ENCODE measurements around the gene KXD1. TPM values are rescaled to one million over a fixed set of nuclear protein-coding genes. Genes with fewer than 3 reads are reported as not detected.
"Not testable (repeated sequence)": the region's sequence is repeated elsewhere in the genome, so short reads cannot be mapped to it uniquely, and the experiment has no call there.

KXD1 gene
- total RNA-seq, 1 experiment from 2014 or later = 88.0 TPM

GRCh38 chr19:18522862-18523440 is 34.7 kb upstream of the KXD1 start:
- H3K9me3 ChIP-seq (replicated peaks); DNase-seq (ENCODE audit: low read depth in 1 of 2, low spot score in 2 of 2); H3K27me3 ChIP-seq (replicated peaks); H3K27ac ChIP-seq; H3K36me3 ChIP-seq: not testable (repeated sequence)
- peak overlapping the region; percentile 14 for H3K4me3 ChIP-seq
- H3K4me1 ChIP-seq (replicated peaks) = peaks cover 10% of the 10 kb centered on the region

- DNase-seq (ENCODE audit: low read depth in 1 of 2, low spot score in 2 of 2) = no peak
- H3K27me3 ChIP-seq (replicated peaks) = no peaks in the 10 kb centered on the region
Observed at GRCh38 chr19:18523841-18524240, 33.8 kb upstream of the KXD1 start.

GRCh38 chr19:18526316-18526715 is 31.4 kb upstream of the KXD1 start:
- H3K27ac ChIP-seq = no peak overlapping the region
- no peaks in the 10 kb centered on the region for H3K9me3 ChIP-seq (replicated peaks)
- peaks cover 5% of the 10 kb centered on the region for H3K36me3 ChIP-seq
- no peaks in the 10 kb centered on the region for H3K27me3 ChIP-seq (replicated peaks)
- H3K4me3 ChIP-seq = no peak overlapping the region
- no peaks in the 10 kb centered on the region for H3K4me1 ChIP-seq (replicated peaks)
- no peak for DNase-seq (ENCODE audit: low read depth in 1 of 2, low spot score in 2 of 2)

More at GRCh38 chr19:18523841-18524240, 33.8 kb upstream of the KXD1 start:
- H3K36me3 ChIP-seq = peaks cover 8% of the 10 kb centered on the region
- H3K4me1 ChIP-seq (replicated peaks) = peaks cover 10% of the 10 kb centered on the region
- H3K27ac ChIP-seq = no peak overlapping the region
- H3K4me3 ChIP-seq = no peak overlapping the region
- no peaks in the 10 kb centered on the region for H3K9me3 ChIP-seq (replicated peaks)

- DNase-seq (ENCODE audit: low read depth in 1 of 2, low spot score in 2 of 2) = no peak
- Histone ChIP-seq H3K27me3 (replicated peaks) (no peaks in the 10 kb centered on the region), H3K27ac (no peak overlapping the region), H3K4me1 (replicated peaks) (no peaks in the 10 kb centered on the region), H3K4me3 (no peak overlapping the region), H3K9me3 (replicated peaks) (no peaks in the 10 kb centered on the region), H3K36me3 (peaks cover 12% of the 10 kb centered on the region)
Observed at GRCh38 chr19:18529782-18530181, 27.9 kb upstream of the KXD1 start.

GRCh38 chr19:18531485-18531884 is 26.2 kb upstream of the KXD1 start:
- no peak for DNase-seq (ENCODE audit: low read depth in 1 of 2, low spot score in 2 of 2)
- Histone ChIP-seq H3K4me1 (replicated peaks) (no peaks in the 10 kb centered on the region), H3K9me3 (replicated peaks) (no peaks in the 10 kb centered on the region), H3K27me3 (replicated peaks) (no peaks in the 10 kb centered on the region), H3K27ac (no peak overlapping the region), H3K36me3 (peaks cover 18% of the 10 kb centered on the region), H3K4me3 (no peak overlapping the region)

- no peaks in the 10 kb centered on the region for H3K9me3 ChIP-seq (replicated peaks)
- H3K4me1 ChIP-seq (replicated peaks) = no peaks in the 10 kb centered on the region
- H3K4me3 ChIP-seq = no peak overlapping the region
- DNase-seq (ENCODE audit: low read depth in 1 of 2, low spot score in 2 of 2) = no peak
- peaks cover 26% of the 10 kb centered on the region for H3K36me3 ChIP-seq
- no peaks in the 10 kb centered on the region for H3K27me3 ChIP-seq (replicated peaks)
- no peak overlapping the region for H3K27ac ChIP-seq
Observed at GRCh38 chr19:18532168-18532890, 25.3 kb upstream of the KXD1 start.

- no peak overlapping the region for H3K4me3 ChIP-seq
- no peak for DNase-seq (ENCODE audit: low read depth in 1 of 2, low spot score in 2 of 2)
- no peak overlapping the region for H3K27ac ChIP-seq
- H3K9me3 ChIP-seq (replicated peaks) = no peaks in the 10 kb centered on the region
- no peaks in the 10 kb centered on the region for H3K4me1 ChIP-seq (replicated peaks)
- H3K36me3 ChIP-seq = peaks cover 34% of the 10 kb centered on the region
- H3K27me3 ChIP-seq (replicated peaks) = no peaks in the 10 kb centered on the region
Observed at GRCh38 chr19:18533058-18533457, 24.6 kb upstream of the KXD1 start.

- H3K4me1 ChIP-seq (replicated peaks) = no peaks in the 10 kb centered on the region
- DNase-seq (ENCODE audit: low read depth in 1 of 2, low spot score in 2 of 2) = no peak
- H3K9me3 ChIP-seq (replicated peaks) = no peaks in the 10 kb centered on the region
- H3K4me3 ChIP-seq = no peak overlapping the region
- peaks cover 64% of the 10 kb centered on the region for H3K36me3 ChIP-seq
- H3K27me3 ChIP-seq (replicated peaks) = no peaks in the 10 kb centered on the region
- H3K27ac ChIP-seq = no peak overlapping the region
Observed at GRCh38 chr19:18536475-18536874, 21.2 kb upstream of the KXD1 start.

GRCh38 chr19:18537431-18537830 is 20.2 kb upstream of the KXD1 start:
- Histone ChIP-seq H3K4me3 (no peak overlapping the region), H3K27ac (no peak overlapping the region), H3K4me1 (replicated peaks) (peaks cover 4% of the 10 kb centered on the region), H3K9me3 (replicated peaks) (no peaks in the 10 kb centered on the region), H3K36me3 (peaks cover 60% of the 10 kb centered on the region), H3K27me3 (replicated peaks) (no peaks in the 10 kb centered on the region)
- no peak for DNase-seq (ENCODE audit: low read depth in 1 of 2, low spot score in 2 of 2)

- H3K4me3 ChIP-seq = no peak overlapping the region
- peaks cover 55% of the 10 kb centered on the region for H3K36me3 ChIP-seq
Observed at GRCh38 chr19:18538115-18538514, 19.6 kb upstream of the KXD1 start.

GRCh38 chr19:18539372-18539771 is 18.3 kb upstream of the KXD1 start:
- no peaks in the 10 kb centered on the region for H3K27me3 ChIP-seq (replicated peaks)
- no peak overlapping the region for H3K27ac ChIP-seq
- H3K36me3 ChIP-seq = peaks cover 53% of the 10 kb centered on the region
- no peaks in the 10 kb centered on the region for H3K9me3 ChIP-seq (replicated peaks)
- DNase-seq (ENCODE audit: low read depth in 1 of 2, low spot score in 2 of 2) = no peak
- no peak overlapping the region for H3K4me3 ChIP-seq
- peaks cover 10% of the 10 kb centered on the region for H3K4me1 ChIP-seq (replicated peaks)

More at GRCh38 chr19:18538115-18538514, 19.6 kb upstream of the KXD1 start:
- DNase-seq (ENCODE audit: low read depth in 1 of 2, low spot score in 2 of 2) = no peak
- no peaks in the 10 kb centered on the region for H3K9me3 ChIP-seq (replicated peaks)
- H3K27ac ChIP-seq = no peak overlapping the region
- H3K4me1 ChIP-seq (replicated peaks) = peaks cover 6% of the 10 kb centered on the region
- no peaks in the 10 kb centered on the region for H3K27me3 ChIP-seq (replicated peaks)

- H3K27ac ChIP-seq; H3K4me3 ChIP-seq; H3K9me3 ChIP-seq (replicated peaks); DNase-seq (ENCODE audit: low read depth in 1 of 2, low spot score in 2 of 2); H3K27me3 ChIP-seq (replicated peaks): not testable (repeated sequence)
- Histone ChIP-seq H3K36me3 (peaks cover 51% of the 10 kb centered on the region), H3K4me1 (replicated peaks) (peaks cover 10% of the 10 kb centered on the region)
Observed at GRCh38 chr19:18540200-18540599, 17.5 kb upstream of the KXD1 start.

- peaks cover 10% of the 10 kb centered on the region for H3K4me1 ChIP-seq (replicated peaks)
- H3K9me3 ChIP-seq (replicated peaks) = no peaks in the 10 kb centered on the region
- no peaks in the 10 kb centered on the region for H3K27me3 ChIP-seq (replicated peaks)
- H3K4me3 ChIP-seq = no peak overlapping the region
- no peak for DNase-seq (ENCODE audit: low read depth in 1 of 2, low spot score in 2 of 2)
- no peak overlapping the region for H3K27ac ChIP-seq
- H3K36me3 ChIP-seq = peaks cover 48% of the 10 kb centered on the region
Observed at GRCh38 chr19:18541258-18541991, 16.2 kb upstream of the KXD1 start.

Data from SJSA1 (cell line).